Jurkat, Clone E6-1 (cell line): Measurements from ENCODE around the gene FOXL2NB.

ENCODE experiments used
- DNase-seq: peaks from one replicate; pipeline ENCODE4 v3.0.0-alpha.2; 2011; ENCODE audit warnings: low read depth, low spot score
- H3K4me3 ChIP-seq: 2 replicates; pipeline ENCODE4 v1.5.1; 2011; ENCODE audit warnings: mild to moderate bottlenecking, low read length, control low read depth, moderate library complexity

FOXL2NB gene

GRCh38 chr3:138942861-138943623 is 4.0 kb upstream of the FOXL2NB start:
- H3K4me3 ChIP-seq, result no peak overlapping the region

GRCh38 chr3:138943724-138944653 is 3.0 kb upstream of the FOXL2NB start:
- DNase-seq, result no peak
- H3K4me3 ChIP-seq, result no peak overlapping the region

More at GRCh38 chr3:138942861-138943623, 4.0 kb upstream of the FOXL2NB start:
- DNase-seq, result no peak

GRCh38 chr3:138944654-138944928 is 2.4 kb upstream of the FOXL2NB start:
- no peak for DNase-seq
- no peak overlapping the region for H3K4me3 ChIP-seq

- no peak for DNase-seq
- no peak overlapping the region for H3K4me3 ChIP-seq
These were observed 1.9 kb upstream of the FOXL2NB start for GRCh38 chr3:138944929-138945708.

GRCh38 chr3:138945709-138946662 is 1.0 kb upstream of the FOXL2NB start:
- H3K4me3 ChIP-seq, result no peak overlapping the region
- no peak for DNase-seq

GRCh38 chr3:138947495-138948121 is 591 bp downstream of the FOXL2NB start:
- no peak for DNase-seq
- no peak overlapping the region for H3K4me3 ChIP-seq

GRCh38 chr3:138948371-138949001 is 1.5 kb downstream of the FOXL2NB start:
- no peak overlapping the region for H3K4me3 ChIP-seq
- DNase-seq, result no peak

GRCh38 chr3:138949002-138949418 is 2.0 kb downstream of the FOXL2NB start:
- H3K4me3 ChIP-seq, result no peak overlapping the region
- DNase-seq, result no peak

GRCh38 chr3:138949445-138950005 is 2.5 kb downstream of the FOXL2NB start:
- H3K4me3 ChIP-seq, result peak overlapping the region; percentile 9; the same call in 1 of the 2 replicates
- DNase-seq, result no peak

- DNase-seq, result no peak
These were observed 3.1 kb downstream of the FOXL2NB start for GRCh38 chr3:138950006-138950644.

GRCh38 chr3:138950701-138951100 is 3.7 kb downstream of the FOXL2NB start:
- H3K4me3 ChIP-seq, result no peak overlapping the region
- no peak for DNase-seq

More at GRCh38 chr3:138950006-138950644, 3.1 kb downstream of the FOXL2NB start:
- H3K4me3 ChIP-seq, result peak overlapping the region; percentile 9; the same call in 1 of the 2 replicates

GRCh38 chr3:138960417-138960852 is 13.4 kb downstream of the FOXL2NB start:
- DNase-seq, result no peak
- H3K4me3 ChIP-seq, result peak overlapping the region; percentile 18

- DNase-seq, result no peak
- H3K4me3 ChIP-seq, result no peak overlapping the region
These were observed 16.0 kb downstream of the FOXL2NB start for GRCh38 chr3:138962854-138963560.

GRCh38 chr3:138964264-138964663 is 17.2 kb downstream of the FOXL2NB start:
- H3K4me3 ChIP-seq, result no peak overlapping the region
- DNase-seq, result no peak

GRCh38 chr3:138964923-138965322 is 17.9 kb downstream of the FOXL2NB start:
- DNase-seq, result no peak
- no peak overlapping the region for H3K4me3 ChIP-seq

GRCh38 chr3:138971766-138972320 is 24.8 kb downstream of the FOXL2NB start:
- no peak for DNase-seq
- no peak overlapping the region for H3K4me3 ChIP-seq
